HG02981 (cell line): ENCODE results near the gene ECE1.
"Not testable (repeated sequence)": the region's sequence is repeated elsewhere in the genome, so short reads cannot be mapped to it uniquely, and the experiment has no call there.

Experiments used
- ATAC-seq: cut with Tn5 transposase; IDR thresholded peaks from one replicate; pipeline ENCODE4 v1.9.1; 2021; ENCODE audit warnings: mild to moderate bottlenecking, moderate library complexity; ENCODE audit not compliant: unreplicated experiment

The ECE1 gene

GRCh38 chr1:21188235-21188634 is 102.0 kb downstream of the ECE1 start:
- no peak for ATAC-seq

DNA sequence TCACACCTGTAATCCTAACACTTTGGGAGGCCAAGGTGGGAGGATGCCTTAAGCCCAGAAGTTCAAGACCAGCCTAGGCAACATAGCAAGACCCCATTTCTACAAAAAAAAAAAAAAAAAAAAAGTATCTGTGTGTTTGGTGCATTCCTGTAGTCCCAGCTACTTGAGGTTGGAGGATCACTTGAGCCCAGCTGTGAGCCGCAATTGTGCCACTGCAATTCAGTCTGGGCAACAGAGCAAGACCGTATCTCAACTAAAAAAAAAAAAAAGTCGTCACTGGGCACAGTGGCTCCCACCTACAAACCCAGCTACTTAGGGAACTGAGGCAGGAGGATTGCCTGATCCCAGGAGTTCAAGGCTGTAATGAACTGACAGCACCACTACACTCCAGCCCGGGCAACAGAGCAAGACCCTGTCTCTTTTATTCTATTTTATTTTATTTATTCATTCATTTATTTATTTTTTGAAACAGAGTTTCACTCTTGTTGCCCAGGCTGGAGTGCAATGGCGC is 105.0 kb downstream of the ECE1 start:
- ATAC-seq, result no peak

DNA sequence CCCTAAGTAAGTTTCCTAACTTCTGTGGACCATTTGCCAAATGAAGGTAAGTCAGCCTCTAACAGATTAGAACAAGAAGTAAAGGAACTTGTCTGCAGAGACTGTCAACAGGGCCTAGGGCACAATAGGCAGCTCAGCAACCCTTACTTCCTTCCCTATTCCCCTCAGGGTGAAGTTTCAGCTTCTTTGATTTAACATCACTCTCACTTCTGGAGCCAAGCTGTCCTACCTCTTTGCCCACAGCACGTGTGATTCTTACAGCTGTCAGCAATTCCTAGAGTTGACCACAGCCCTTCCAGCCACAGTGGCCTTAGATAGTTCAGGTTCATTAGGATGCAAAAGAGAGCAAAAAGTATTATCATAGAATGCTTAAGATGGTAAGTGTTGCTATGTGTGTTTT is 106.0 kb downstream of the ECE1 start:
- ATAC-seq, result no peak

DNA sequence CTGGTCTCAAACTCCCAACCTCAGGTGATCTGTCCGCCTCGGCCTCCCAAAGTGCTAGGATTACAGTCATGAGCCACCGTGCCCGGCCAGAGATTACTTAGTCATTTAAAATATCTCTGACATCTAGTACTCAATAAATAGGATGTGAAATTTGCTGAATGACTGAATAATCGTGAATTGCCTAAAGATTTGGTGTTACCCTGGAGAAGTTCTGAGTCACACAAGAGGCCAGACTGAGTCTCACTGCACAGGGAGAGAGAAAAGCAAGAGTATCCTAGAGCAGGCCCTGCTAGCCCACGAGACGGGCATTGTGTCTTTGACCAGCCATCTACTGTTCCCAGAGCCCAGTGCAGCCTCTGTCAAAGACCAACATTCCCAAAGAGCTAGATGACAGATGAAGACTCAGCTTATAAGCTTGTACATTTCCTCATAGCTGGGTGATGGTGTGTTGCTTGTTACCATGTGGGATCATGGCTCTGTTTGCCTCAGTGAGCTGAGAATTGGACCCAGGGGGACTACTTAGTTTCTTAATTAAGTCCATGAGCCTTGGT is 108.0 kb downstream of the ECE1 start:
- no peak for ATAC-seq

DNA sequence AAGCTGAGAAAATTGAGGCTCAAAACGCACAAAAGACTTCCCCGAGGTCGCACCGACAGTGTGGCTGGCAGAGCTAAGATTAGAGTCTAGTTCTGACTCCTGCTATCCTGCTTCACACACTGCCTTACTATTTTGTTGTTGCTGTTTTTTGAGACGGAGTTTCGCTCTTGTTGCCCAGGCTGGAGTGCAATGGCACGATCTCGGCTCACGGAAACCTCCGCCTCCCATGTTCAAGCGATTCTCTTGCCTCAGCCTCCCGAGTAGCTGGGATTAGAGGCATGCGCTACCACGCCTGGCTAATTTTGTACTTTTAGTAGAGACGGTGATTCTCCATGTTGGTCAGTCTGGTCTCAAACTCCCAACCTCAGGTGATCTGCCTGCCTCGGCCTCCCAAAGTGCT is 112.0 kb downstream of the ECE1 start:
- ATAC-seq, result not testable (repeated sequence)

DNA sequence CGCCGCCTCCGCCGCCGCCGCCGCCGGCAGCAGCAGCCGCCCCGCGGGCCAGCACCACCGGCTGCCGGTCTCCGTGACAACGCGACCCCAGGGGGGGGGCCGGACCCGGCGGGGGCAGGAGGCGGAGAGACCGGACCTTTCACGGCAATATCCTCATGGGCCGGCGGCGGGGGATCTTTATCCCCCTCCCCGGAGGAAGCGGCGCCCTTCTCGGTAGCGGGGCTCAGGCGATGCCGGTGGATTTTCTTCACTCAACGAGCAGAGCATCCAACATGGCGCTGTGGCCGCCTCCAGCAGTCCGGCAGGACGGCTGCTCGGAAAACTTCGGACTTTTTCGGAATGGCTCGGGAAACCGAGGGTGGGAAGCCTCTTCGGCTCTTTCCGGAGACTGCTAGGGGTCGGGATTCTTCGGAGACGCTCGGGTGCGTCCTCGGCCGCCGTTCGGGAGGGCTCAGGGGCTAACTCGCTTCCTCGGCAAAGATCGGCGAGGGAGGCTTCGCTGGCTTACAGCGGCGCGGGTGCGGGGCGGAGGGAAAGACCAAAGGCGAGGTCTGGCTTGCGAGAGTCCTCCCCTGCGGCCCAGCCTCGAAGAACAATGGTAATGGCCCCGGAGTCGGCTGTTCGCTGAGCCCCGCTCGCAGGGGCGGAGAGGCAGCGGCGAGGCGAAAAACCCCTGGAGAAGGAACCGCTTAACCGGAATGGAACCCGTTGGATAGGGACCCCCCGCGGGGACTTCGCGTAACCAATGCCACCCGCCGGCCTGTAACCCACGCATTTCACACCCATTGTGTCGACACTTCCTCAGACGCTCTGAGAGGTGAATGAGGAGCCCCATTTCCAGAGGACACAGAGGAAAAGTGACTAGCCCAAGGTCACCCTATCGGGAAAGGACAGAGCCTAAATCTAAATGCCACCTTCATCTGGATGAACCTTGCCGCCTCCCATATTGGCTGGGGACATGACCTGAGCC is 113.4 kb downstream of the ECE1 start, which contains the start of gene EIF4G3:
Gene EIF4G3, minus strand, starts transcription at position 312 of the 970 bp plus-strand sequence. CDS start 174,155 bp downstream, outside the sequence.
- peak; percentile 87 for ATAC-seq

DNA sequence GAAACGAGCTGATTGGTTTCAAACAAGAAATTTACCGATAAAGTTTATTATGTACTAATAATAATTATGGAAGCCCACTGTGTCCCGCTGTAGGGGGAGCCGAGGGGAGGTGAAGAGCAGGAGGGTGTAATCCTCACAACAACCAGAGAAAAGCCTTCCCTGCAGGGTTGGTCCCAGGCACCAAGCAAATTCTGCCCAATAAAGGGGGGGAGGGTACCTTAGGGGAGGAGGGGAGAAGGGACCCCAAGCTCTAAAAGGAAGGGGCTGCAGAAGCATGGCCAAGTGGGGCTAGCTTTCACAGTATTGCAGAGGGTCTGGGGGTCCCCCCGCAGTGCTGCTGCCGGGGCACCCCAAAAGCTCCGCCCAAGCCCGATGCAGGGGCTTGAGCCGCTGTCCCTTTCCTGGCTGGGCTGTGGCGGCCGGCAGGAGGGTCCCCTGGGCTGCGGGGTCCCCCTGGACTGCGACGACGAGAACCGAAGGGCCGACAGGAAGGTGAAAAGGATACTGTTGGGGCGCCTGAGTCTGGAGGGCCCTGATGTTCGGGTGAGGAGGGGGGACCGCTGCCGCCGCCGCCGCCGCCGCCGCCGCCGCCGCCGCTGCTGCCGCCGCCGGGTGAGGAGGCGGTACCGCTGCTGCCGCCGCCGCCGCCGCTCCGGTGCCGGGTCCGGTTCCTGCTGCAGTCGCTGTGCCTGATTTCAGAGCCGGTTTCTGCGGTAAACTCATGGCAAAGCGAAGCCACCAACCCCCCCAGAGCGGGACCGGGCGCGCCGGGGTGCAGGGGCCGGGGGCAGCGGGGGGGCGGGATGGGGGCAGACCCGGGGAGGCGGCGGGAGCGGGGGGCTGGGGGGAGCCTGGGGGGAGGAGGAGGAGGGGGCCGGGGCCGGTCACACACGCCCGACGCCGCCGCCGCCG is 114.3 kb downstream of the ECE1 start:
- peak; percentile 13 for ATAC-seq

GRCh38 chr1:21175324-21175669 is 115.0 kb downstream of the ECE1 start:
- no peak for ATAC-seq

- ATAC-seq, result no peak
These were observed 115.5 kb downstream of the ECE1 start for GRCh38 chr1:21174654-21175323.

GRCh38 chr1:21174230-21174629 is 116.0 kb downstream of the ECE1 start:
- ATAC-seq, result no peak

DNA sequence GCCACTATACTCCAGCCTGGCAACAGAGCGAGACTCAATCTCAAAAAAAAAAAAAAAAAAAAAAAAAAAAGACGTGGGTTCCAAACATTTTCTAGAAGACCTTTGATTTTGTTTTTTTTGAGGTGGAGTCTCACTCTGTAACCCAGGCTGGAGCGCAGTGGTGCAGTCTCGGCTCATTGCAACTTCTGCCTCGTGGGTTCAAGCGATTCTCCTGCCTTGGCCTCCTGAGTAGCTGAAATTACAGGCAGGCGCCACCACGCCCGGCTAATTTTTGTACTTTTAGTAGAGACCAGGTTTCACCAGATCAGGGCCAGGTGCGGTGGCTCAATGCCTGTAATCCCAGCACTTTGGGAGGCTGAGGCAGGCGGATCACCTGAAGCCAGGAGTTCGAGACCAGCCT is 117.2 kb downstream of the ECE1 start:
- ATAC-seq, result not testable (repeated sequence)

DNA sequence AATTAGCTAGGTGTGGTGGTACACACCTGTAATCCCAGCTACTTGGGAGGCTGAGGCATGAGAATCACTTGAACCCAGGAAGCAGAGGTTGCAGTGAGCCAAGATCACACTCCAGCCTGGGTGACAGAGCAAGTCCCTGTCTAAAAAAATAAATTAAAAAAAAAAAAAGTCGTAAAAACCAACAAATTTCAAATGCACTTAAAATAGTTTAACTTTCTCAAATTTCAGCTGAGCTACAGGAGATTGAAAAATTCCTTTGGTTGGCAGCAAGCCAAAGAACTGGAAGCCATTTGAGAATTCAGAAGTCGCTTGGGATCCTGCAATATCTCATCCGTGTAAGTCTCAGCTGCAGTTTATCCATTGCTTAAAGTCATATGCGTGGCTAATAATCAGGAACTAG is 119.4 kb downstream of the ECE1 start:
- not testable (repeated sequence) for ATAC-seq

DNA sequence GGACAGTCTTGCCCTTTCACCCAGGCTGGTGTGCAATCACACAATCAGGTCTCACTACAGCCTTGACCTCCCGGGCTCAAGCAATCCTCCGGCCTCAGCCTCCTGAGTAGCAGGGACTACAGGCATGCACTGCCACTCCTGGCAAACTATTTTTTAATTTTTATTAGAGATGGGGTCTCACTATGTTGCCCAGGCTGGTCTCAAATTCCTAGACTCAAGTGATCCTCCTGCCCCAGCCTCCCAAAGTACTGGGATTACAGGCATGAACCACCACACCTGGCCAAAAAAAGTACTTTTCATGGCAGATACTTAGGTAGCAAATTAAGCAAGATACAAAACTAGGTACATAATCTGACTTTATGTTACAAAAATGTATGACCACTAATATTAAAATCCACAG is 121.8 kb downstream of the ECE1 start:
- no peak for ATAC-seq
